HS-27A (cell line): ENCODE measurements around the gene OGFR.

ENCODE experiments used
- DNase-seq: peaks from one replicate; pipeline ENCODE4 v3.0.0-alpha.2; 2012; ENCODE audit warnings: low read depth, missing footprints

Gene OGFR

GRCh38 chr20:62799873-62800272 is 4.8 kb upstream of the OGFR start:
- no peak for DNase-seq

DNA sequence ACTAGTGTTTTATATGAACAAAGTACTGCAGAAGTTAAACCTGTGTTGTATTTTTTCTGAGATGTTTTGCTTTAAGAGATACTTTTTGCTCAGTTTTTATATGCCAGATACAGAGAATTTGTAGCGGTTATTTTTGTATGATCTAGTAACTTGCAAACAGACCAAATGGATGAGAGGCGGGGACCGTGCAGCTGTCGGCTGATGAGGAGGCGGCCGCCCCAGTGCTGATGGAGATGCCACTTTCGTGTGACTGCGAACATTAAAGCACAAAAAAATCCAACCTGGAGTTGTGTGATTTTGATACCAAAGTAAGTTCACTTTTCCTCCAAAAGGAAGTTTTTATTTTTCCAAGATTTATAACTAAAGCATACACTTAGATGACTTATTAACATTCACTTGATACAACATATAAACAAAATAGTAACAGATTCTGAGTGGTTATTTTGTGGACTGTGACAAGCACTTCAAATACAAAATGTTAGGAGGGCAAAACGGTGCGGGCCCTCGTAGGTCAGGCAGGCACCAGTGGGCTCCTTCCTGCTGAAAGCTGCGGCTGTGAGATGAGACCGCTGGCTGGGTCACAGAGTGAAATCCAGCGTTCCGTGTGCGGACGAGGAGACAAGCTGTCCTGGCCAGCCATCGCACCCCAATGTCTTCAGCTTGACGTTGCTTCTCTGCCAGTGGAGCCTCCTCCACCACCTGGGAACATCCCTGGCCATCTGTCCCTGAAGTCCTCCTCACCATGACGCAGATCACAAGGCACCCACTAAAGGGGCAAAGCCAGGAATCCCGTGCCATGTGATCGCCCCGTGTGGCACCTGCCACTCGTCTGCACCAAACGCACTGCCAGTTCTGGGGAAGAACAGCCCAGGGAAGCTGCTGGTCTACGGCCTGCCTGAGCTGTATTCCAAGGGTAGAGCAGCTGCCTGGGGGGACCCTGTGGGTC is 4.0 kb upstream of the OGFR start:
- DNase-seq, result no peak

- no peak for DNase-seq
Measured at GRCh38 chr20:62801284-62802010, 3.2 kb upstream of the OGFR start.

- no peak for DNase-seq
Measured at GRCh38 chr20:62802026-62802712, 2.5 kb upstream of the OGFR start.

DNA sequence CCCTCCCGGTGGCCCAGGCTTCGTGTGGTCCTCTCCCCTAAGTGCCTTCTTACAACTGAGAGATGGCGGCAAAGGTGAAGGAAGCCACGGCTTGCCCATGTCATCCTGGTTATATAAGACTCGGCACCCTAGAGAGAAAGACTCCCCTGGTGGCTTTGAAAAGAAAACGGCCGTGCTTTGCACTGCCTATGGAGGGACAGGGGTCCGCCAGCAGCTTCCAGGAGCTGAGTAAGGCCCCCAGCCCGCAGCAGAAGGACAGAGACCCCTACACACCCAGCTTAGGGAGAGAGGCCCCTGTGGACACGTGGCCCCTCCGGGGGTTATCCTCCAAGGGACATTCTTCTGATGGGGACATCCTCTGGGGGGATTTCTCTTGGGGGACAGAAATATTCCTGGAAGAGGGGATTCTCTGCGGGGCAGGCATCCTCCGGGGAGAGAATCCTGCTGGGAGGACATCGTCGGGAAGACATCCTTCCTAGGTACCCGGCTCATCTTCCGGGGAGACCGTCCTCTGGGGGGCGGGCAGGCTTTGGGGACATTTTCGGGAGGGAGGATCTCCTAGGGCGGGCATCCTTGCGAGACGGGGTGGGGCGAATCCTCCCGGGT is 511 bp upstream of the OGFR start:
- no peak for DNase-seq

GRCh38 chr20:62805155-62805710 is 598 bp downstream of the OGFR start:
- DNase-seq, result no peak

DNA sequence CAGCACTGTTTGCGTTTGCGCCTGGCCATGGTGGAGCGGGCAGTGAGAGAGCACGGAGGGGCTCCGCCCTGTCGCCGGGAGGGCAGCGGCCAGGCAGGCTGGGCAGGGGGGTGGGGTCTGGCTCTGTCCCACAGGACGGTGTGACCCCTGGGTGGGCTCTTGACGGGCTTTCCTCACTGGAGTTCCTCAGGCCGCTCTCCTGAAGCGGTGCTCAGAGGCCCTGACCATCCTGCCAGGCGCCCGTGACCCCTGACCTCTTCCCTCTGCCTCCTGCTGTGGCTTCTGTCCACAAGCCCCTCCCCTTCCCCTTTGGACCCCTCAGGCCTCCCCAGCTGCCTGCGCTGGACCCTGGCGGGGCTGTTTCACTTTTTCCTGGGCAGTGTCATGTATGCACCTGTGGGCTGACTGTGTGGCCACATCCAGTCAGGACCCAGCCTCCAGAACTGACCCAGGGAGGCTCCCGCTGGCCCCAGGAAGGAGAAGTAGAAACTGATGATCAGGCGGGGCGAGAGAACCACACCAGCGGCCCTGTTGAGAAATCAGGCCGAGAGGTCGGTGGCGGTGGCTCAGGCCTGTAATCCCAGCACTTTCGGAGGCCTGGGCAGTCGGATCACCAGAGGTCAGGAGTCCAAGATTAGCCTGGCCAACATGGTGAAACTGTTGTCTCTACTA is 1.2 kb downstream of the OGFR start:
- no peak for DNase-seq

GRCh38 chr20:62806383-62807050 is 1.9 kb downstream of the OGFR start:
- DNase-seq, result no peak

- no peak for DNase-seq
Measured at GRCh38 chr20:62807444-62808210, 3.0 kb downstream of the OGFR start.

DNA sequence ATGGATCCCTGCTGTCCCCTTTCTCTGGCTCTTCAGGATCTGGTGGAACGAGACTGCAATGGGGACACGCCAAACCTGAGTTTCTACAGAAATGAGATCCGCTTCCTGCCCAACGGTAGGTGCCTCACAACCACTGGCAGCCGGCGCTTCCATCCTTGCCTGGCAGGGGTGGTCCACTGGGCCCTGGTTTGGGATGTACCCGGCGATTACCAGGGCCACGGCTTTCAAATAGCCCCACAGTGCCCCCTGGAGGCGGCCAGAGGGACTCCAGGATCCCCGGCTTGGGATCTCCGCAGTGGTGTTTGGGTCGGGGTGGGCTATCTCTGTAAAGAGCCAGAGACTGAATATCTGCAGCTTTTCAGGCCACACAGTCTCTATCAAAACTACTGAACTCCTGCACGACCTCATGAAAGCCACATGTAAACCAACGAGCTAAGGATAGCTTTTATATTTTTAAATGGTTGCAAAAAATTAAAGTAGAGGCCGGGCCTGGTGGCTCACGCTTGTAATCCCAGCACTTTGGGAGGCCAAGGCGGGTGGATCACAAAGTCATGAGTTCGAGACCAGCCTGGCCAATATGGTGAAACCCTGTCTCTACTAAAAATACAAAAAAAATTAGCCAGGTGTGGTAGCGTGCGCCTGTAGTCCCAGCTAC is 3.7 kb downstream of the OGFR start:
- no peak for DNase-seq

DNA sequence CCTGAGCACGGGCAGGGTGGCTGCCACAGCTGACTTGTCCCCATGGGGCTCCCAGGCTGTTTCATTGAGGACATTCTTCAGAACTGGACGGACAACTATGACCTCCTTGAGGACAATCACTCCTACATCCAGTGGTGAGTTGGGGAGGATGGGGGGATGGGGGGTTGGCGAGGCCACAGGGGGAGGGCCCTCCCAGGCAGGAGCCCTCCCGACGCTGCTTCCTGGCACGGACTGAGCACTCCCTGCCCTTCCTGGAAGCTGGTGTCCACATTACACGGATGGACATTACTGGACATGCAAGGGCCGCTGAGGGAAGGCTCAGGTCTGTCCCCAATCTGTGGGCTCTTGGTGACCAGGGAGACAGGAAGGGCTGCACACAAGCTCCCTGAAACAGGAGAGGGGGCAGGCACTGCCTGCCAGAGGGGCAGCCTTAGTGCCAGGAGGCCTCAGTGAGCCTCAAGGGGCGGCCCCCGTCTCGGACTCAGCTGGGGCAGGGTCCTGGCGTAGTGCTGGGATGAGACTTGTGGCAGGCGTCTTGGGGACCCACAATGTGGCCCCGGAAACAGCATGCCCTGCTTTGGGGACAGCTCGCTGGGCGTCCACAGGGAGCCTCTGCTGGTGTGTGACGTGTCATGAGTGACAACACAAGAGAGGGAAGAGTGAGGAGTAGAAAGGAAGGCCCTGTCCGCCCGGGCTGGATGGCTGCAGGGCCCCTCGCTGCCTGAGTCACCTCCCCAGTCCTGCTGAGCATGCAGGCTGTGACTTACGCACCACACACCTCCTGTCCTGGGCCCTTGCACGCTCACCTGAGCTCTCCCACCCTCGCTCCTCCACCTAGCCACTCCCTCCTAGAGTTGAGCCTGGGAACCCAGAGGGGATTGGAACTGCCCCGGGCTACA is 5.1 kb downstream of the OGFR start:
- DNase-seq, result no peak

- DNase-seq, result no peak
Measured at GRCh38 chr20:62811320-62811719, 6.7 kb downstream of the OGFR start.

DNA sequence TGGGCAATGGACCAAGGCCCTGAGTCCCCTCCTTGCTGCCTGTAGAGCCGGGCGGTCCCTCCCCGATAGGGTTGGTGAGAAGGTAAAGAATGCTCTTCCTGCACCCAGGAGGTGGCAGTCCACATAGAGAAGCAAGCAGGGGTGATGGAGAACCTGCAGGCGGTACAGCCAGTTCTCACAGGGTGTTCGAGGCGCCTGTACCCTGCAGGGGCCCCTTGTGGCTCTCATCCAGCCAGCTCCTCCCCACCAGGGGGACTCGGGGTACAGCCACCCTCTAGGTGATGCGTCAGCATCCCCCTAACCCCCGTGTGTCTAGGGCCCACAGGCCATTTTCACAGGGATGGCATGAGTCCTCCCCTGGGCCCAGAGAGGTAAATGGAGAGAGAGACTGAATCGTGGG is 7.1 kb downstream of the OGFR start:
- no peak for DNase-seq

DNA sequence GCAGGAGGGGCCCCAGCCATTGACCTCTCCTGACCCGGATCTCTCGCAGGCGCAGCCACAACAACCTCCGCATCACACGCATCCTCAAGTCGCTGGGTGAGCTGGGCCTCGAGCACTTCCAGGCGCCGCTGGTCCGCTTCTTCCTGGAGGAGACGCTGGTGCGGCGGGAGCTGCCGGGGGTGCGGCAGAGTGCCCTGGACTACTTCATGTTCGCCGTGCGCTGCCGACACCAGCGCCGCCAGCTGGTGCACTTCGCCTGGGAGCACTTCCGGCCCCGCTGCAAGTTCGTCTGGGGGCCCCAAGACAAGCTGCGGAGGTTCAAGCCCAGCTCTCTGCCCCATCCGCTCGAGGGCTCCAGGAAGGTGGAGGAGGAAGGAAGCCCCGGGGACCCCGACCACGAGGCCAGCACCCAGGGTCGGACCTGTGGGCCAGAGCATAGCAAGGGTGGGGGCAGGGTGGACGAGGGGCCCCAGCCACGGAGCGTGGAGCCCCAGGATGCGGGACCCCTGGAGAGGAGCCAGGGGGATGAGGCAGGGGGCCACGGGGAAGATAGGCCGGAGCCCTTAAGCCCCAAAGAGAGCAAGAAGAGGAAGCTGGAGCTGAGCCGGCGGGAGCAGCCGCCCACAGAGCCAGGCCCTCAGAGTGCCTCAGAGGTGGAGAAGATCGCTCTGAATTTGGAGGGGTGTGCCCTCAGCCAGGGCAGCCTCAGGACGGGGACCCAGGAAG is 7.7 kb downstream of the OGFR start:
- DNase-seq, result no peak

- no peak for DNase-seq
Measured at GRCh38 chr20:62812907-62813200, 8.2 kb downstream of the OGFR start.

- DNase-seq, result no peak
Measured at GRCh38 chr20:62813588-62813987, 9.0 kb downstream of the OGFR start.

- DNase-seq, result no peak
Measured at GRCh38 chr20:62814060-62814708, 9.5 kb downstream of the OGFR start.

GRCh38 chr20:62814709-62815065 is 10.1 kb downstream of the OGFR start:
- no peak for DNase-seq
